AG10803 (cell line): ENCODE measurements around the gene RENBP.

Experiments
- DNase-seq: peaks from one replicate; pipeline ENCODE4 v3.0.0; 2010; ENCODE audit warnings: low read depth
- H3K4me3 ChIP-seq: 2 replicates; pipeline ENCODE4 v1.5.1; 2011; ENCODE audit warnings: mild to moderate bottlenecking, low read length, control low read depth
- CTCF ChIP-seq: conservative IDR thresholded peaks from 2 replicates; pipeline ENCODE4 v1.5.1; 2011; ENCODE audit warnings: mild to moderate bottlenecking, low read length, control low read depth, inconsistent platforms

RENBP gene

DNA sequence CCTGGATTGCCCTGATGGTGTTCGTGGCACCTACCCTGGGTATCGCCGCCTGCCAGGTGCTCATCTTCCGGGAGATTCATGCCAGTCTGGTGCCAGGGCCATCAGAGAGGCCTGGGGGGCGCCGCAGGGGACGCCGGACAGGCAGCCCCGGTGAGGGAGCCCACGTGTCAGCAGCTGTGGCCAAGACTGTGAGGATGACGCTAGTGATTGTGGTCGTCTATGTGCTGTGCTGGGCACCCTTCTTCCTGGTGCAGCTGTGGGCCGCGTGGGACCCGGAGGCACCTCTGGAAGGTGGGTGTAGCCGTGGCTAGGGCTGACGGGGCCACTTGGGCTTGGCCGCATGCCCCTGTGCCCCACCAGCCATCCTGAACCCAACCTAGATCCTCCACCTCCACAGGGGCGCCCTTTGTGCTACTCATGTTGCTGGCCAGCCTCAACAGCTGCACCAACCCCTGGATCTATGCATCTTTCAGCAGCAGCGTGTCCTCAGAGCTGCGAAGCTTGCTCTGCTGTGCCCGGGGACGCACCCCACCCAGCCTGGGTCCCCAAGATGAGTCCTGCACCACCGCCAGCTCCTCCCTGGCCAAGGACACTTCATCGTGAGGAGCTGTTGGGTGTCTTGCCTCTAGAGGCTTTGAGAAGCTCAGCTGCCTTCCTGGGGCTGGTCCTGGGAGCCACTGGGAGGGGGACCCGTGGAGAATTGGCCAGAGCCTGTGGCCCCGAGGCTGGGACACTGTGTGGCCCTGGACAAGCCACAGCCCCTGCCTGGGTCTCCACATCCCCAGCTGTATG is 38.1 kb downstream of the RENBP start:
- no peak for DNase-seq
- TF ChIP-seq CTCF: no peak
- no peak overlapping the region for H3K4me3 ChIP-seq

- DNase-seq: no peak
- TF ChIP-seq CTCF: no peak
- no peak overlapping the region for H3K4me3 ChIP-seq
Measured at GRCh38 chrX:153905481-153906095, 38.9 kb downstream of the RENBP start.

- TF ChIP-seq CTCF: no peak
- no peak within 1 kb of the TSS for H3K4me3 ChIP-seq
- no peak for DNase-seq
Measured at GRCh38 chrX:153903991-153904957, 40.2 kb downstream of the RENBP start, which contains the start of gene AVPR2. TSS of gene AVPR2 (plus strand) at chrX:153904673. CDS start at chrX:153905146, 473 bp downstream.

- no peak overlapping the region for H3K4me3 ChIP-seq
- DNase-seq: no peak
- no peak for TF ChIP-seq CTCF
Measured at GRCh38 chrX:153903238-153903980, 41.0 kb downstream of the RENBP start.

DNA sequence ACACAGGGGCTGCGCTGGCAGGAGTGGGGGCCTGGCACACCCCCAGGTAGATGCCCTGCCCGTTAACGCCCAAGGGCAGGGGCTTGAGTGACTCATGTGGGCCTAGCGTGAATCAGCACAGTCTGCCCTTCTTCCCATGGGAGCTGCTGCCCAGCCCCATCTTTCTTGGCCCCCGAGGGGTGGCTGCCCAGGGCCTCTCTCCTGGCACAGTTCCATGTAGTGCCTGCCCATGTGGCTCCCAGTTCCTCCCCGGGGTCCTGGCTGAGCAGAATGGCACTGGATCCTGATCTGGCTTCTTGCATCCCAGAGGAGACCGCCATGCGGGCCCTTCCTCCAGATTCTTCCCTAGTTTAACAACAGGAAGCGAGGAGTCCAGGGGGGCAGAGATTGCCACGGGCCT is 42.1 kb downstream of the RENBP start:
- no peak for TF ChIP-seq CTCF
- no peak for DNase-seq
- H3K4me3 ChIP-seq: no peak overlapping the region

DNA sequence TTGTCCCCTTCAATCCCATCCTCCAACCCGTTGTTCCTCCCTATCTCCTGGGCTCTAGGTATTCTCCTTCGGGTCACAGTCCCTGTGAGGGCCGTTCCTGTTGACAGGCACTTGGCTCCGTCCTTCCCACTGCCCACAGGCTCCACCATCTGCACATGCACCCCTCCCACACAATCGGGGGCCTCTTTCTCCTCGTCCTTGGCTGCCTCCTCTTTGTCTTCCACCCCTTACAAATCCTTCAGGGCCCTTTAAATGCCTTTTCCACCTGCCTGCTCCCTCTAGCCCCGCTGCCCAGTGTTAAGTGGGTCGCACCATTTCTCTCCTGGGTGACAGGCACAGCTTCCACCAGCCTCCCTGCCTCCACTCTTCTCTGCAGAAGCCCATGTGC is 42.7 kb downstream of the RENBP start:
- no peak overlapping the region for H3K4me3 ChIP-seq
- DNase-seq: no peak
- no peak for TF ChIP-seq CTCF
